NOMO-1 treated with dmso at 0.1 percent for 144 hours (cell line): ENCODE measurements around the gene XRCC2.
A peak's percentile ranks its signal among the peaks of the same experiment; 100 is the strongest.
"Not testable (repeated sequence)": the region's sequence is repeated elsewhere in the genome, so short reads cannot be mapped to it uniquely, and the experiment has no call there.

Experiments used
- DNase-seq: peaks from one replicate; lab custom pipeline; 2025; ENCODE audit not compliant: unreplicated experiment; lab: John Stamatoyannopoulos, UW

The XRCC2 gene

GRCh38 chr7:152675759-152676636, at the start of gene XRCC2:
Gene XRCC2, minus strand, starts transcription at chr7:152676141. Its CDS starts 62 bp downstream, at chr7:152676079.
- peak; percentile 33 for DNase-seq

GRCh38 chr7:152723364-152723763, 47.4 kb upstream of the XRCC2 start:
- DNase-seq: no peak

GRCh38 chr7:152712412-152713042, 36.6 kb upstream of the XRCC2 start:
- not testable (repeated sequence) for DNase-seq

- DNase-seq: no peak
These were observed 35.6 kb upstream of the XRCC2 start for GRCh38 chr7:152711444-152711944.

- DNase-seq: no peak
These were observed 34.2 kb upstream of the XRCC2 start for GRCh38 chr7:152710153-152710442.

- DNase-seq: no peak
These were observed 33.6 kb upstream of the XRCC2 start for GRCh38 chr7:152709287-152710152.

GRCh38 chr7:152704796-152705384, 28.9 kb upstream of the XRCC2 start:
- DNase-seq: no peak

- DNase-seq: no peak
These were observed 23.1 kb upstream of the XRCC2 start for GRCh38 chr7:152699079-152699478.

- DNase-seq: not testable (repeated sequence)
These were observed 21.5 kb upstream of the XRCC2 start for GRCh38 chr7:152697268-152697974.

GRCh38 chr7:152692196-152692595, 16.3 kb upstream of the XRCC2 start:
- not testable (repeated sequence) for DNase-seq

- DNase-seq: no peak
These were observed 7.4 kb upstream of the XRCC2 start for GRCh38 chr7:152683297-152683696.

GRCh38 chr7:152677808-152678670, 2.1 kb upstream of the XRCC2 start:
- no peak for DNase-seq

- DNase-seq: no peak
These were observed 832 bp downstream of the XRCC2 start for GRCh38 chr7:152674860-152675758.

- DNase-seq: no peak
These were observed 2.0 kb downstream of the XRCC2 start for GRCh38 chr7:152673897-152674296.

- no peak for DNase-seq
These were observed 3.3 kb downstream of the XRCC2 start for GRCh38 chr7:152672626-152673025.

GRCh38 chr7:152669758-152670157, 6.2 kb downstream of the XRCC2 start:
- no peak for DNase-seq

- DNase-seq: no peak
These were observed 7.0 kb downstream of the XRCC2 start for GRCh38 chr7:152668975-152669374.

- DNase-seq: no peak
These were observed 8.0 kb downstream of the XRCC2 start for GRCh38 chr7:152667958-152668357.
